NCI-H187 (cell line): Measurements from ENCODE around the gene TCF15.
A peak's percentile ranks its signal among the peaks of the same experiment; 100 is the strongest.

ENCODE experiments used
- DNase-seq, 2 experiments: peaks; one replicate each; lab custom pipeline; 2025; lab: John Stamatoyannopoulos, UW

TCF15 gene

DNA sequence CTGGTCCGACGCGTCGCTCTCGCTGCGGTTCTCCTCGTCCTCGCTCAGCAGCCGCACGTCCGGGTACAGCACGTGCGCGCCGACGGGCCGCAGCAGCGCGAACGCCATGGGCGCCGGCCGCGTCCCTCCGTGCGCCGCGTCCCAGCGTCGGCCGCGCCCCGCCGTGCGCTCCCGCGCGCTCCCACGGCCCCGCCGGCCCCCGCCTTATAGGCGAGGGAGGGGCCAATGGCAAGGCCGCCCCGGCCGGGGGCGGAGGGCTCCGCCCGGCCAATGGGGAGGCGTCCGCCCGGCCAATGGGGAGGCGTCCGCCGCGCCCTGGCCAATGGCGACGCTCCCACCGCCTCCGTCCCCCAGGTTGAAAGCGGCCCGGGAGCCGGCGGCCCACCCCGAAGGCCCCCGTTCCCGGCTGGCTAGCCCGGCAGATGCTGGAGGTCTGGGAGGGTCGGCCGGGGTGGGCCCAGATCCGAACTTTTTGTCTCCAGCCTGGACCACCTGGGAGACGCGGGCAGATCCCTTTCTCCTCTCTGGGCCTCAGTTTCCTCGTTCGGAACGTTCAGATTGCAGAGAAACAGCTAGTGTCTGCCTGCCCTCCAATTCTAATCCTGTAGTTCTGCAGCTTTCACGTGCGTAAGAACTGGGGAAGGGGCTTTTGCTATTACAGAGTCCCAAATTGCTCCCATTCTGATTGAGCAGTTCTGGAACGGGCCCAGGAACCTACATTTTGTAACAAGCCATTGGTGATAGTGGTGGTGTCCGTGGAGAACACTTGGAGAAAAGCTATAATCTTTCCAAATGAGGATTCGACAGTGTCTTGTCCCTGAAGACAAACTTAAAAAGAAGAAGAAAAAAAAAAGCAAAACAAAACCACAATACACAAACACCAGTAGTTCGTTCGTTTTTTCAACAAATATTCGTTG, at the start of gene TCF15:
Gene TCF15 (minus strand): TSS at position 180 of the 917 bp plus-strand sequence. CDS start 72 bp downstream, at position 108.
- no peak for DNase-seq

GRCh38 chr20:658731-659291, 48.7 kb upstream of the TCF15 start:
- DNase-seq = no peak

DNA sequence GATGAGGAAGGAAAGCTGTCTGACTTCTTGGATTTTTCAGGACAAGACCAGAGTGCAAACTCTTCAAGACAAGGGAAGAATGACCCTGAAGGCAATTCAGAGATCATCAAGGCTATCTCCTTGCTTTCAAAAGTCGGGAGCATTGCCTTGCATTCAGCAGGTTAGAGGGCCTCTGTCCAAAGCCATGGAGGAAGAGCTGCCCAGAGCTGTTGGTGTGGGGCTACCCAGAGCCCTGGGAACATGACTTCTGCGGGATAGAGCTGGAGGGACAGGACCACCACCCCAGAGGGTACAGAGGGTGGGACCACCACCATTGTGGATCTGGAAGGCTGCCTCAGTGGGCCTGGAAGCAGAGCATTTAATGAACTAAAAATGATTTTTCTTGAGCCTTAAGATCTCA, 48.1 kb upstream of the TCF15 start:
- DNase-seq = no peak

DNA sequence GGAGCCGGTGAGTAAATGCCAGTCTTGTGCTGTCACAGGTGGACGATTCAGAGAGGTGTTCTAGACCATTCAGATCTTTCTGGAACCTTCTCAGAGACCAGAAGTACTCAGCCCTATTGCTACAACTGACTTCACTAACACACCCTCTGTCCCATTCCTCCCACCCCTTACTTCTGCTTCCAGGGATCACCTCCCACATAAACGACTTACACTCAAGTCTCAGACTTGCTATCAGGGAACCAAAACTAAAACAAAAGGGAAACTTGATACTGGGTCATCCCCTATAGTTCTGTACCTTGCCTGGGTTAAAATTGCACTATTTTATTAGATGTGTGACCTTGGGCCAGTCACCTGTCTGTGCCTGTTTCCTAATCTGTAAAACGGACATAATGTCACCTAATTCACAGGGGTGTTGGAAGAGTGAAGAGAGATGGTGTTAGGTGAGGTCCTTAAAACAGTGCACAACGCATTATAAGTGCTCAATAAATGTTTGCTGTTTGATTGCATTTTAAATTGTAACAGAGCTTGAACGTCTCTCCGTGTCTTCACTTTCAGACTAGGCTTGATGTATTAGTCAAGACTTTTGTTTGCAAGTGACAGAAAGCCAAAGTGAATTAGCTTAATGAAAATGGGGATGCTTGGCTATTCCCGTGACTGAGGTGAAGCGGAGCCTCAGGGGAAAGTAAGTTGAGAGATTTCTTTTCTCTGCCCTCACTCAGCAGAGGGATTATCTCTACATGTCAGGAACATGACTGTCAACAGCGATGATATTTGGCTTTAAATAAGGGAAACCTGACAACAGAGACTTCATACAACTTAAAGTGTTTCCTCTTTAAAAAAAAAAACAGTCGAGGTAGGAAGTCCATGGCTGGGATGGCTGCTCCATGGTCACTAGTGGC, 45.9 kb upstream of the TCF15 start:
- no peak for DNase-seq

GRCh38 chr20:654417-654750, 44.3 kb upstream of the TCF15 start:
- DNase-seq = no peak

- no peak for DNase-seq
Measured at GRCh38 chr20:653590-654416, 43.7 kb upstream of the TCF15 start.

- DNase-seq = peak in 1 of 2 experiments; percentile 62
Measured at GRCh38 chr20:653110-653589, 43.0 kb upstream of the TCF15 start, which contains the start of gene SRXN1. Gene SRXN1 (minus strand): TSS chr20:653200. CDS start chr20:653185, 15 bp downstream.

GRCh38 chr20:652615-653109, 42.6 kb upstream of the TCF15 start:
- DNase-seq = no peak

DNA sequence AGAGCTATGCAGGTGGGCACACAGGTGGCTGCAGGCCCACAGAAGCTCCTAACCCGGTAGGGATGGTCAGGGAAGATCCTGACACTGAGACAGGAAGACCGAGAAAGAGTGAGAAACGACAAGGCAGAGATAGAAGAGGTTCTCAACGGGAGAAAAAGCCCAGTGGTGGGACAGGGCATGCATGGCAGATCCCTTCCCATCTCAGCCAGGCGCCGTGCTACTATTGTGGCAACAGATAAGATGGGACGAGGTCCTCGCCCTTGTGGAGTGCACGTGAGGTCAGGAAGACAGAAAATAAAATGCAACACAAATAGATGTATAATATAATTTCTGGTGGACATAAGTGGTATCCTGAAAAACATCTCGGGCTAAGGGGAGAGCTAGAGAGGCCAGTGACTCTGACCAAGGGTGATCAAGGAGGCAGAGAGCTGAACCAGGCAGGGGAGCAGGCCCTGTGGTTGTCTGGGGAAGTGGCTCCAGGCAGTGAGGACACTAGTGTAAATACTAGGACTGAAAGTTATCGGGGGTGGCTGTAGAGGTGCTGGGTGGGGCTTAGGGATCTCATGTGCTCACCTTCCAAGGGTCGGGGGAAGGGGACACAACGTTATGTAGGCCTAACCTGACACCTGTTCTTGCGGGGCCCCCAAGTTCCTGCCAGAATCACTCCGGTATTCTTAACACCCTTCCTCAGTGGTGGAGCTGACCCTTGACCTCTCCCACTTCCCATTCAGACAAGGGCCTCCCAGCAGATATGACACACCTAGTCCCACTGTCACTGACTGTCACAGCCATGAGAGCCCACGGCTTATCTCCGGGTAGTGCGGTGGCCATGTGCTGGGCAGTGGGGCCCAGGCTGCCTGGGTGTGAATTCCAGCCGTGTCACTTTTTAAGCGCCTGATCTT, 41.9 kb upstream of the TCF15 start:
- no peak for DNase-seq

DNA sequence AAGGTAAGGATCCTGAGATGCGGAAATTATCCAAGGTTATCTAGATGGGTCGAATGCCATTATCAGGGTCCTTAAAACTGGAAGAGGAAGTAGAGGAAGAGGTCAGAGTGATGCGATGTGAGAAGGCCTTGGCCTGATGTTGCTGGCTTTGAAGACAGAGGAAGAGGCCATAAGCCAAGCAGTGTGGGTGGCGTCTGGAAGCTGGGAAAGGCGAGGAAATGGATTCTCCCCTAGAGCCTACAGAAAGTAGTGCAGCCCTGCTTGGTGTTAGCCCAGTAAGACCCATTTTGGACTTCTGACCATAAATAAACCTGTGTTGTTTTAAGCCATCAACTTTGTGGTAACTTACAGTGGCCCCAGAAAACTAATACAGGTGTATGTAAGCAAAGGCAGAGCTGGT, 40.8 kb upstream of the TCF15 start:
- DNase-seq = no peak

- DNase-seq = no peak
Measured at GRCh38 chr20:650281-650680, 40.2 kb upstream of the TCF15 start.

GRCh38 chr20:647479-648019, 37.4 kb upstream of the TCF15 start:
- DNase-seq = no peak

GRCh38 chr20:646868-647233, 36.7 kb upstream of the TCF15 start:
- DNase-seq = no peak

DNA sequence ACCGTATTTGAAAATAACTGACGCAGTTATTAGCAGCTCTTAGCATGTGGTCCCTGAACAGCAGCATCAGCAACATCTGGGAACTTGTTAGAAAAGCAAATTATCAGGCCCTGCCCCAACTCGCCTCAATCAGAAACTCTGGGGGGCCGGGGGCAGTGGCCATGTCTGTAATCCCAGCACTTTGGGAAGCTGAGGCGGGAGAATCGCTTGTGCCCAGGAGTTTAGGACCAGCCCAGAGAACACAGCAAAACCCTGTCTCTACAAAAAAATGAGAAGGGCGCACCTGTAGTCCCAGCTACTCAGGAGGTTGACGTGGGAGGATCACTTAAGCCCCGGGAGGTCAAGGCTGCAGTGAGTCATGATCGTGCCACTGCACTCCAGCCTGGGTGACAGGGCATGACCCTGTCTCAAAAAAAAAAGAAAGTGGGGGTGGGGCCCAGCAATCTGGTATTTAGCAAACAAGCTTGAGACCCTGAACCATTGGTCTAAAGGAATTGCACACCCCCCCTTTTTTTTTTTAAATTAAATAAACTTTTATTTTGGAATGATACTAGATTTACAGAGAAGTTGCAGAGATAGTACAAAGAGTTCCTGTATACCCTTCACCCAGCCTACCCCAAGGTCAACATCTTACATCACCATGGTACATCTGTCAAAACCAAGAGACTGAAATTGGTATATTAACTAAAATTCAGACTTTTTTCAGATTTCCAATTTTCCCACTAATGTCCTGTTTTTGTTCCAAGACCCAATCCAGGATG, 36.2 kb upstream of the TCF15 start:
- DNase-seq = no peak

DNA sequence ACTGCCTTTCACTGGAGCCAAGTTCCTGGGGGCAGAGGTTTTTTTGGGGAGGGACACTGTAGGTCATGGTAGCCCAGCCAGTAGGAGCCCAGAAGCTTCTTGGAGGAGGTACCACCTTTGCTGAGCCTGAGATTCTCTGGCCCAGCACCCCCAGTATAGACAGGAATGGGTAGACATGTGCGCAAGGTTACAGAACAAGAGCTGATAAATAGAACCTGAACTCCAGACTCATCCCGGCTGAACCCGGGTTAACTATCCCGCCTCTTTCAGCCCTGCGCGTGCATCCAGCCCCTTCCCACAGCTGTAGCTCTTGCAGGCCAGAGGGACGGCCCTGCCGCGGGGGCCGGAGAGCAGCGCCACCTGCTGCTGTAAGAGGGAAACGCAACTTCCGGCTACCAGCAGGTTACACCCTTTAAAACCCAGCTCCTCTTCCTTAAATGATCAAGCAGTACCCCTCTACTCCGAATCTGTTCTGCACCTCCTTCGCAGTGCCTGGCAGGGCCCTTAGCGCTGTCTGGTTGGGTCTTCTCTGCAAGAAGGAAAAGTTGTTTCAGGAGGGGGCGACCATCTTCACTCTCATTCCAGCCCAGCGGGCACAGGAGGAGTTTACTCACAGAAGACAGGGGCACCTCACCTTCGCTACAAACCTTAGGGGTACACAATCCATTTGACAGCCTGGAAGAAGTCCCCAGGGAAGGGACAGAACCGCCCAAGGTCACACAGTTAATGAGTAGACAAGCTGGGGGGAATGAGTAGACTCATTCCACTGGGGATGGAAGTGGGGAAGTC, 35.4 kb upstream of the TCF15 start:
- DNase-seq = peak; percentile 18 to 24

- DNase-seq = no peak
Measured at GRCh38 chr20:644692-645317, 34.7 kb upstream of the TCF15 start.

DNA sequence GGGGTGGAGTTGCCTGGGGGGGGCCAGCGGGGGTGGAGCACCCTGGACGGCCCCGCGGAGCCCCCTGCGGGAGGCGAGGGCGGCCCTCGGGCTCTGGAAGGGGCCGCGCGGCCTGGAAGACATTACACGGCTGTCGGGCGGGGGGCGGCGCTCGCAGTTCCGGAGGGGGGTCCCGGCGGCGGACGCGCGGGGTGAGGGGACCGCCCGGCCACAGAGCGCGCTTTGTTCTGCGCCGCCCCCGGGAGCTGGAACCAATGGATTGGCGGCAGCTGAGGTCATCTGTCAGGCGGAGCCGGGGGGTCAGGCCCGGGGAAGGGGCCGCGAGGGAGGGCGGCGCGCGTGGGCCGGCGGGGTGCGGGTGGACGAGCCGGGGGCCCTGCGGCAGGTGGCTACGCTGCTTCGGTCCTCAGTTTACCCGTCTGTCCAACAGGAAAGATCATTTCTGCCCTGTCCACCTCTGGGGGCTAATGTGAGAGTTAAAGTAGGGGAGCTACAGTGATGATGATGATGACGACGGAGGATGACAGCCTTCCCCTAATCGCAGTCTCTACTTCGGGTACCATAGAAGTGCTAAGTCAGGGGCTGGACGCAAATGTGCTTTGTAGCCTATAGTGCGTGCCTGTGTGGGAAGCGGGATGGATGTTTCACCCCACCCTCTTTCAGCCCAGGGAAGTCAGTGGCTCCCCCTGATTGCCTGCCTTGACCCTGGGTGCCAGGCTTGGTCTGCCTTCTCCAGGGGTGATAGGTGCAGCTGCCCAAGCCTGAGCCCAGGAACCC, 32.5 kb upstream of the TCF15 start:
- no peak for DNase-seq
